GM12892 (cell line): Measurements from ENCODE around the gene R3HDM1. TPM values are rescaled to one million over a fixed set of nuclear protein-coding genes. Genes with fewer than 3 reads are reported as not detected.
"Not testable (repeated sequence)": the region's sequence is repeated elsewhere in the genome, so short reads cannot be mapped to it uniquely, and the experiment has no call there.

Experiments used
- DNase-seq: peaks from one replicate; pipeline ENCODE4 v3.0.0; 2011; ENCODE audit not compliant: insufficient read length
- FAIRE-seq: peaks from 2 replicates; lab custom pipeline; 2011; peaks lifted over from hg19 to GRCh38; lab: Jason Lieb, UNC
- POLR2A ChIP-seq: IDR thresholded peaks from 2 replicates; pipeline ENCODE4 v1.6.1; 2011; ENCODE audit warnings: low read depth, low read length, control low read depth
- POLR2AphosphoS5 ChIP-seq: IDR thresholded peaks from 2 replicates; pipeline ENCODE4 v1.6.1; 2011; ENCODE audit warnings: low read depth, low read length, control low read depth
- TAF1 ChIP-seq: IDR thresholded peaks from 2 replicates; pipeline ENCODE4 v1.6.1; 2011; ENCODE audit warnings: low read depth, mild to moderate bottlenecking, control low read depth, low read length, borderline replicate concordance
- polyA plus RNA-seq: library from polyadenylated mRNA; unstranded; fragments of >200 nt; gene quantifications from one replicate; pipeline ENCODE4 v1.2.1, GENCODE V29; 2012; ENCODE audit warnings: missing spikeins, inconsistent platforms; ENCODE audit not compliant: missing spikeins

R3HDM1 gene
- 36.5 TPM for polyA plus RNA-seq

DNA sequence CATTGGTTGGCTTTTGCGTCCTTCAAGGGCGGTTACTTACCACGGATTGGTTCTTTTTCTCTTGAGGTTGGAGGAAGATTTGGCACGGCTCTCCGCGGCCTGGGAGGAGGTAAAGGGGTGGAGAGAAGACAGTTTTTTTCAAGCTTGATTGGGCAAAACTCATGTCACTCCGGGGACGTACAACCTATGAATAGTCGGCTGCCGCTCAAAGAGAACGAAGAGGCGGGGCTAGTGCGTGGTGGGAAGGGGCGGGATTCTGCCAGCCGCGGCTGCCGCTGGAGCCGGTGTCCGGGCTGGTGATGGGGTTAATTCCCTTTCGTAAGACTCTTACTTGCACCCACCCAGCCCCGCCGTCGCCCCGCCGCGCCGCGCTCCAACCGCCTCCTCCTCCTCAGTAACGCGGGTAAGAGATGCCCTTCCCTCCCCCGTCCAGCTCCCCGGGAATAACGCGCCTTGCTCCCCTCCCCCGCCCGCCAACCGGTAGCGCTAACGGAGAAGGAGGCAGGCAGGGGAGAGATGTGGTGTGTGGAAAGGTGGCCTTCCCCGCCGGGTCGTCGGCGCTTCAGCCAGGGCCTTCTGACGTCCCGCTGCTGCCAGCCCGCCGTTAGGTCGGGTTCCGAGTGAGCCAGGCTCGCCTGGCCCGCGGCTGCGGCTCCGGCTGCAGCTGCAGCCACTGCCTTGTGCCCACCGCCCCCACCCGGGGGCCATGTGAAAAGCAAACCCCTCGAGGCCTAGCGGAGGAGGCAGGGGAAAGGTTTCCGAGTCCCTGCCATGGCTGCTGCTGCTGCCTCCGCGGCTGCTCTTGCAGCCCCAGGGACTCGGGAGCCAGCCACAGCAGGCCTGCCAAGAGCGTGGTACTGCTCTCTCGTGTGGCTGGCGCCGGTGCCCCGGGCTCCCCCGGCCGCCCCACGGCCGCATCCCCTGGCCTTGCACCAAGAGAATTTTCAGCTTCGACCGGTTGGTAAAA lies at the start of gene R3HDM1:
Gene R3HDM1, plus strand, starts transcription at position 254 of the 967 bp plus-strand sequence. CDS start 73,362 bp downstream, outside the sequence.
- FAIRE-seq: no peak
- peak; percentile 75 for DNase-seq
- TF ChIP-seq TAF1 (no peak), POLR2A (peak; percentile 48), POLR2AphosphoS5 (0 out of 2 replicates have a peak, but pooled peaks have one; percentile 37)

- no peak for FAIRE-seq
Measured at GRCh38 chr2:135485441-135485840, 45.8 kb upstream of the R3HDM1 start.

DNA sequence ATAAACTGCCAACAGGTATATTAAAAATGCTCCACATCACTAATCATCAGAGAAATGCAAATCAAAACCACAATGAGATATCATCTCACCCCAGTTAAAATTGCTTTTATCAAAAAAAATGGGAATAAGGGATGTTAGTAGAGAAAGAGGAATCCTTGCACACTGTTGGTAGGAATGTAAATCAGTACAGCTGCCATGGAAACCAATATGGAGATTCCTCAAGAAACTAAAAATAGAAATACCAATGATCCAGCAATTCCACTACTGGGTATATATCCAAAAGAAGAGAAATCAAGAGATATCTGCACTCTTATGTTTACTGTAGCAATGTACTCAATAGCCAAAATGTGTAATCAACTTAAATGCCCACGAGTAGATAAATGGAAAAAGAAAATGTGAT lies 40.9 kb upstream of the R3HDM1 start:
- DNase-seq (no peak), FAIRE-seq (no peak)
- TF ChIP-seq TAF1 (no peak), POLR2AphosphoS5 (no peak), POLR2A (no peak)

More at GRCh38 chr2:135485441-135485840, 45.8 kb upstream of the R3HDM1 start:
- no peak for DNase-seq
- no peak for TF ChIP-seq POLR2AphosphoS5
- TF ChIP-seq POLR2A: no peak
- TF ChIP-seq TAF1: no peak

GRCh38 chr2:135494503-135494902 lies 36.8 kb upstream of the R3HDM1 start:
- DNase-seq: no peak
- FAIRE-seq: no peak

GRCh38 chr2:135494917-135495316 lies 36.4 kb upstream of the R3HDM1 start:
- FAIRE-seq: no peak
- TF ChIP-seq POLR2AphosphoS5 (no peak), TAF1 (no peak), POLR2A (no peak)
- no peak for DNase-seq

More at GRCh38 chr2:135494503-135494902, 36.8 kb upstream of the R3HDM1 start:
- TF ChIP-seq TAF1 (no peak), POLR2AphosphoS5 (no peak), POLR2A (no peak)

DNA sequence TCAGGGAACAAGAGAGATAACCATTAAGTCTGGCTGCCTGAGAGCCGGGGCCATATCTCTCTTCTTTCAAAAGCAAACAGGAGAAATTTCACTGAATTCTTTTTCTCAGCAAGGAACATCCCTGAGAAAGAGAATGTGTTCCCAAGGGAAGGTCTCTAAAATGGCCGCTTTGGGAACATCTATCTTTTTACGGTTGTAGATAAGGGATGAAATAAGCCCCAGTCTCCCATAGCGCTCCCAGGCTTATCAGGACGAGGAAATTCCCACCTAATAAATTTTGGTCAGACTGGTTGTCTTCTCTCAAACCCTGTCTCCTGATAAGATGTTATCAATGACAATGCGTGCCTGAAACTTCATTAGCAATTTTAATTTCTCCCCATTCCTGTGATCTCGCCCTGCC lies 32.7 kb upstream of the R3HDM1 start:
- DNase-seq, FAIRE-seq: not testable (repeated sequence)

DNA sequence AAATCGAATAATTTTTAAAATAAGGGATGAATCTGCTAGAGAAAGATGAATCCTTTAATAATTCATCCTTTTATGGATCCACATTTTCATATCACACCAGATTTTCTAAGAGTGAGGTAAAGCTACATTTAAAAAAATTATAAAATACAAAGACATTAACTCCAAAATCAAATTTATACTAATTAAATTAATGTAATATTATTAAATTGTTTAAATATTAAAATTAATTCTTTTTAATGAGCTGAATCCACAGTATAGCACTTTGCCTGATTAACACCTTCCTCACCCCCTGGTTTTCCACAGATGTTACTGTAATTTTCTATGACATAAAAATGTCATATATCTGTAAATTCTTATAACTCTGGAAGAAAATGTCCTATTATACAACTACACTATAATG lies 26.5 kb upstream of the R3HDM1 start:
- no peak for FAIRE-seq
- DNase-seq: no peak

DNA sequence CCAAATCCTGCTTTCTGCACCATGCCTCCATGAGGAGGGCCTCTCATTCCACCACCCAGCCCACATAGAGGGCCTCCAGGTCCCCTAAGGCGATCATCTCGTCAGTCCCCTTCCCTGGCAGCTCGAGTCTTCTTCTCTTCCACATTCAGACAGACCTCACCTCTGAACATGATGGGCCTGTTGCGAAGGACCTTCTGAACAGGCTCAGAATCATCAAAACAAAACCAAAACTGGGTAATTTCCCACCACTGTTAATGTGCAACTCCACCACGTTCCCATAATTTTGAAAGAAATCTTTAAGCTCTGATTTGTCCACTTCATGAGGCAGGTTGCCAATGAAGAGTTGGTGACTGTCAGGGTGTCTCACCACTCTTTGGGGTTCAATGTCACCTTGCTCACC lies 20.7 kb upstream of the R3HDM1 start:
- TF ChIP-seq POLR2A: no peak
- no peak for TF ChIP-seq TAF1
- no peak for TF ChIP-seq POLR2AphosphoS5
- FAIRE-seq (peak; percentile 44), DNase-seq (no peak)

More for the DNA sequence above, 26.5 kb upstream of the R3HDM1 start:
- no peak for TF ChIP-seq POLR2A
- no peak for TF ChIP-seq POLR2AphosphoS5
- TF ChIP-seq TAF1: no peak

DNA sequence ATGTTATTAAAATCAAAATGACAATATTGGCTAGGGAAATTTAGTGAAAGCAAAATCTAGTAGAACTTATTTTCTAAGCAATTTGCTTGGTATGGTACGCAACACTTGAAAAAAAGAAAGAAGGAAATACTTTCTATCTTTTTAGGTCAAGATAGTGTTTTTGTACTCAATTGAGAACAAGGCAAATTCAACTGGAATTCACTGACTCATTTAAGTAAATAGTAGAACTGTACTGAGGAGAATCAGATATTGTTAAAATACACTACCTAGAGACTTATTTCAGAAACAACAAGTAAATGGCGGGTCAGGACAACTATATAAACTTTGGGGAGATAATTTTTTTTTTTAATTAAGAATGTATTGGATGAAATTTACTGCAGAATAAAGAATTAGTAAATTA lies 19.2 kb upstream of the R3HDM1 start:
- no peak for TF ChIP-seq TAF1
- TF ChIP-seq POLR2AphosphoS5: no peak
- no peak for TF ChIP-seq POLR2A
- DNase-seq (no peak), FAIRE-seq (no peak)

GRCh38 chr2:135525786-135526185 lies 5.5 kb upstream of the R3HDM1 start:
- no peak for DNase-seq
- FAIRE-seq: no peak
- TF ChIP-seq POLR2AphosphoS5 (no peak), TAF1 (no peak), POLR2A (no peak)

DNA sequence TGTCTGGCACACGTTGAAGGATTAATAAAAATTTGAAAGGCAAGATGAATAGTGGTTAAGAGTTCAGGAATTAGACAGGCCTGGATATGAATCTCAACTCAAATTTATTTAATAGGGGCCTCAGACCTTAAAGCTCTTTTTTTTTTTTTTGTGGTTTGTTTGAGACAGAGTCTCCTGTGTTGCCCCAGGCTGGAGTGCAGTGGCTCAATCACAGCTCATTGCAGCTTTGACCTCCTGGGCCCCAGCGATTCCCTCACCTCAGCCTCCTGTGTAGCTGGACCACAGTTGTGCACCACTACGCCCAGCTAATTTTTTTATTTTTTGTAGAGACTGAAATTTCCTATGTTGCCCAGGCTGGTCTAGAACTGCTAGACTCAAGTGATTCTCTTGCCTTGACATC lies 3.3 kb upstream of the R3HDM1 start:
- FAIRE-seq: no peak
- no peak for TF ChIP-seq POLR2AphosphoS5
- TF ChIP-seq POLR2A: no peak
- no peak for TF ChIP-seq TAF1
- no peak for DNase-seq

DNA sequence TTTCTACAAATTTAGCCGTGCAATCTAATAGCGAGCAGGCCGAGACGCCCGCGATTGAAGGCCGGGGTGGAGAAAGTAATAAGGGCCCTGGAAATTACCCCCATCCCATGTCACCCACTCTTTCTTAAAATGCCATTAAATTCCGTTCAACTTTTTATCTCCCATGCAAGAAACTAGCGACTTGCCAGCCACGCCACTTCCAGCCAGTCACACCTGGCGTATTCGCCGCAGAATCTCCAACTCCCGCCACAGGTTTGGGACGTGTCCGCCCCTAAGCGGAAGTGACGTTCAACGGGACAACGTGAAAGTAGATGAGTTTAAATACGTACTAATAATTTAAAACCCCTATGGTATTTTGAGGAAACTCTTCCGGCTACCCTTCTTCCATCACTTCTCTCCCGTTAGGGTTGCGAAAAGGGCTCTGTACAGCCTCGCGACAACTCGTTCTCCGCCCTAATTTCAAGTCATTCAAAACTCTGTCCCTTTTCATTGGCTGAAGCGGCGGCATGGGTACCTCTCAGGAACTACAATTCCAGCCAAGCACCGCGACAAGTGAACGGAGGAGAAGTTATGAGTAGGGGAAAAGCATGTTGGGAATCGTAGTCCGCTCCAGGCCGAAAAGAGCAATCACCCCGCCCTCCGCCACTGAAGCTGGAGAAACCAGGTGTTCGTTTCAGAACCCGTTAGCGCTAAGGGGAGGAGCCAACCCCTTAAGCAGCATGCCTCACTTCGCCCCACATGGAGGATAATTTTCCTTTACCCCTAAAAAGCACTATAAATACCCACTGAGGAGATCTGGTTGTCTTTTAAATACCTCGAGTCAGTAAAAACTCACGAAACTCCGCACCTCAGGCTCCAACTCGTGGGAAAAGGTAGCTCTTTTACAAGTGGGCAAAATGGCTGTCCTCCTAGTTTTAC lies 712 bp upstream of the R3HDM1 start, which contains the start of gene ZRANB3:
Gene ZRANB3, minus strand, starts transcription at position 906 of the 918 bp plus-strand sequence.
- FAIRE-seq (peak; percentile 97), DNase-seq (peak; percentile 58)
- no peak; the same call in 1 of the 2 replicates for TF ChIP-seq POLR2AphosphoS5
- peak; percentile 48 for TF ChIP-seq POLR2A
- 0 out of 2 replicates have a peak, but pooled peaks have one; percentile 11 for TF ChIP-seq TAF1
